Putamen (tissue), 1 donor: Measurements from ENCODE around the gene PET100.

ENCODE experiments used
- DNase-seq: peaks from one replicate; pipeline ENCODE4 v3.0.0-alpha.2; 2016; ENCODE audit warnings: low spot score

PET100 gene

GRCh38 chr19:7612282-7613274, 17.0 kb upstream of the PET100 start:
- DNase-seq: no peak

GRCh38 chr19:7614859-7615741, 14.5 kb upstream of the PET100 start:
- DNase-seq: no peak

GRCh38 chr19:7617172-7617571, 12.4 kb upstream of the PET100 start:
- no peak for DNase-seq

- no peak for DNase-seq
These were observed 11.9 kb upstream of the PET100 start for GRCh38 chr19:7617735-7618134.

GRCh38 chr19:7618348-7618747, 11.2 kb upstream of the PET100 start:
- no peak for DNase-seq

GRCh38 chr19:7618771-7619510, 10.7 kb upstream of the PET100 start:
- DNase-seq: no peak

GRCh38 chr19:7619671-7620441, 9.7 kb upstream of the PET100 start:
- no peak for DNase-seq

GRCh38 chr19:7620442-7621412, 8.9 kb upstream of the PET100 start:
- DNase-seq: no peak

GRCh38 chr19:7622933-7623685, 6.5 kb upstream of the PET100 start:
- no peak for DNase-seq

GRCh38 chr19:7623725-7624603, 5.6 kb upstream of the PET100 start:
- no peak for DNase-seq

- no peak for DNase-seq
These were observed 4.8 kb upstream of the PET100 start for GRCh38 chr19:7624810-7625209.

- no peak for DNase-seq
These were observed 3.7 kb upstream of the PET100 start for GRCh38 chr19:7625763-7626372.

- DNase-seq: no peak
These were observed 2.4 kb upstream of the PET100 start for GRCh38 chr19:7627166-7627565.

GRCh38 chr19:7628589-7629311, 843 bp upstream of the PET100 start:
- DNase-seq: no peak

- DNase-seq: no peak
These were observed 2.0 kb downstream of the PET100 start for GRCh38 chr19:7631577-7631976.

GRCh38 chr19:7632340-7633203, 3.0 kb downstream of the PET100 start:
- DNase-seq: no peak
